HepG2 (cell line): Measurements from ENCODE around the gene ABCC10. TPM values are rescaled to one million over a fixed set of nuclear protein-coding genes. Genes with fewer than 3 reads are reported as not detected.

Experiments
- ATAC-seq: fragments of 200-7000 bp; cut with Tn5 transposase; 3 replicates; pipeline ENCODE4 v1.9.1; 2020; ENCODE audit warnings: mild to moderate bottlenecking, moderate library complexity
- BruUV-seq: library from RNA; stranded (reverse); fragments of 400-500 nt; replicated peaks from 2 replicates; lab custom pipeline; 2021; lab: Mats Ljungman, UMichigan
- CTCF ChIA-PET: fragments of 300-600 bp; formaldehyde crosslinking; extraction: SDS; loops from one replicate; lab custom pipeline; 2021; ENCODE audit warnings: low total read pairs, inconsistent platforms, low intra/inter-chr PET ratio; lab: Yijun Ruan, JAX
- POLR2A ChIA-PET: fragments of 350-600 bp; sonication (Branson Sonifier 250); formaldehyde crosslinking; loops from one replicate; lab custom pipeline; 2020; ENCODE audit warnings: antibody characterized with exemption, inconsistent platforms; lab: Yijun Ruan, JAX
- DNase-seq: peaks from one replicate; pipeline ENCODE4 v3.0.0-alpha.2; 2015; ENCODE audit warnings: low spot score
- FAIRE-seq: peaks from 3 replicates; lab custom pipeline; 2011; peaks lifted over from hg19 to GRCh38; lab: Jason Lieb, UNC
- H2AFZ ChIP-seq: one replicate; pipeline ENCODE4 v1.6.1; 2011; ENCODE audit warnings: low read length, inconsistent platforms
- H3K27ac ChIP-seq: fragments of 300-600 bp; 3 replicates; pipeline ENCODE4 v1.8.0; 2011; ENCODE audit warnings: mixed run types, mild to moderate bottlenecking, mixed read lengths, low read length, inconsistent platforms; ENCODE audit not compliant: insufficient read depth; ENCODE audit errors: extremely low read length
- H3K27me3 ChIP-seq, 2 experiments: fragments of 200-600 bp in 1 of 2; 2 replicates in 1 of 2; 3 replicates in 1 of 2; pipeline versions ENCODE4 v1.6.0 to v1.8.0; 2011; ENCODE audit warnings: low read length in 2 of 2, mild to moderate bottlenecking in 2 of 2, moderate library complexity in 2 of 2, inconsistent platforms in 1 of 2; ENCODE audit not compliant: insufficient read depth in 2 of 2, control insufficient read depth in 1 of 2
- H3K36me3 ChIP-seq, 2 experiments: fragments of 200-600 bp in 1 of 2; replicated peaks in 1 of 2; 2 replicates in 1 of 2; 3 replicates in 1 of 2; pipeline versions ENCODE4 v1.5.1 to v1.8.0; 2011; ENCODE audit warnings: low read length in 2 of 2, inconsistent platforms in 1 of 2; ENCODE audit not compliant: insufficient read depth in 2 of 2, control insufficient read depth in 1 of 2
- H3K4me1 ChIP-seq: 2 replicates; pipeline ENCODE4 v1.5.1; 2012; ENCODE audit warnings: low read length, inconsistent platforms; ENCODE audit not compliant: insufficient read depth
- H3K4me2 ChIP-seq: 2 replicates; pipeline ENCODE4 v1.6.0; 2011; ENCODE audit warnings: low read depth, low read length, inconsistent platforms
- H3K4me3 ChIP-seq, 3 experiments: fragments of 200-600 bp in 1 of 3; sonication (generic), shearing (Covaris generic) in 1 of 3; replicated peaks in 1 of 3; 2 replicates each; pipeline ENCODE4 v1.5.1; 2011 to 2016; ENCODE audit warnings: low read length in 3 of 3, inconsistent platforms in 2 of 3, low read depth in 2 of 3, mild to moderate bottlenecking in 2 of 3, control low read depth in 1 of 3, mixed read lengths in 1 of 3; ENCODE audit not compliant: insufficient read depth in 1 of 3
- H3K79me2 ChIP-seq: one replicate; pipeline ENCODE4 v1.6.1; 2011; ENCODE audit warnings: low read length, inconsistent platforms; ENCODE audit not compliant: insufficient read depth
- H3K9ac ChIP-seq: 2 replicates; pipeline ENCODE4 v1.6.0; 2011; ENCODE audit warnings: mild to moderate bottlenecking, low read depth, low read length, inconsistent platforms; ENCODE audit not compliant: insufficient read depth
- H3K9me3 ChIP-seq: 2 replicates; pipeline ENCODE4 v1.5.1; 2012; ENCODE audit warnings: mild to moderate bottlenecking, low read length
- H4K20me1 ChIP-seq: 2 replicates; pipeline ENCODE4 v1.6.0; 2011; ENCODE audit warnings: inconsistent platforms, mild to moderate bottlenecking, low read length, moderate library complexity; ENCODE audit not compliant: insufficient read depth
- AGO2 ChIP-seq: fragments of 200-400 bp; formaldehyde crosslinking; optimal IDR thresholded peaks from 2 replicates; pipeline ENCODE3; 2017; ENCODE audit warnings: mild to moderate bottlenecking, low read depth, low read length, moderate library complexity
- CAMTA2 ChIP-seq: sonication (generic); formaldehyde crosslinking; IDR thresholded peaks from 2 replicates; pipeline ENCODE4 v1.4.0; 2020; ENCODE audit warnings: mild to moderate bottlenecking, missing genetic modification reagents, borderline replicate concordance
- DMAP1 ChIP-seq: IDR thresholded peaks from 2 replicates; pipeline ENCODE4 v1.6.1; 2016
- GATAD1 ChIP-seq: IDR thresholded peaks from 2 replicates; pipeline ENCODE4 v1.6.1; 2016; ENCODE audit warnings: missing genetic modification reagents, missing compliant biosample characterization
- HOXA3 ChIP-seq: sonication (generic); formaldehyde crosslinking; IDR thresholded peaks from 2 replicates; pipeline ENCODE4 v1.5.0; 2020; ENCODE audit warnings: missing genetic modification reagents
- RBFOX2 ChIP-seq: fragments of 200-400 bp; formaldehyde crosslinking; IDR thresholded peaks from 2 replicates; pipeline ENCODE4 v1.6.1; 2017; ENCODE audit warnings: low read depth, mild to moderate bottlenecking, low read length
- SMARCE1 ChIP-seq: fragments of 450-650 bp; IDR thresholded peaks from 2 replicates; pipeline ENCODE4 v1.6.1; 2017; ENCODE audit warnings: borderline replicate concordance
- TP53 ChIP-seq: sonication (generic); formaldehyde crosslinking; conservative IDR thresholded peaks from 2 replicates; pipeline ENCODE4 v1.4.0; 2020; ENCODE audit warnings: missing genetic modification reagents
- ZNF343 ChIP-seq: sonication (generic); formaldehyde crosslinking; IDR thresholded peaks from 2 replicates; pipeline ENCODE4 v1.4.0; 2020; ENCODE audit warnings: mild to moderate bottlenecking, missing genetic modification reagents
- ZNF678 ChIP-seq: sonication (generic); formaldehyde crosslinking; IDR thresholded peaks from 2 replicates; pipeline ENCODE4 v1.4.0; 2020; ENCODE audit warnings: mild to moderate bottlenecking, missing genetic modification reagents
- ZNF768 ChIP-seq: sonication (generic); formaldehyde crosslinking; IDR thresholded peaks from 2 replicates; pipeline ENCODE4 v1.4.0; 2020; ENCODE audit warnings: missing genetic modification reagents
- ZNF883 ChIP-seq: sonication (generic); formaldehyde crosslinking; IDR thresholded peaks from 2 replicates; pipeline ENCODE4 v1.5.1; 2020; ENCODE audit warnings: mild to moderate bottlenecking, missing genetic modification reagents; ENCODE audit errors: not compliant biosample characterization
- ZNF891 ChIP-seq: sonication (generic); formaldehyde crosslinking; IDR thresholded peaks from 2 replicates; pipeline ENCODE4 v1.5.0; 2020; ENCODE audit warnings: mild to moderate bottlenecking, missing genetic modification reagents
- ZSCAN22 ChIP-seq: sonication (generic); formaldehyde crosslinking; IDR thresholded peaks from 2 replicates; pipeline ENCODE4 v1.4.0; 2020; ENCODE audit warnings: mild to moderate bottlenecking, missing genetic modification reagents
- WGBS: methylation state at CpG from one replicate; pipeline ENCODE4 v1.1.6; 2017; ENCODE audit warnings: low lambda C conversion rate; 5-methylcytosine and 5-hydroxymethylcytosine counted together
- in situ Hi-C: cut with HindIII; loops from 2 replicates; pipeline ENCODE4 v1.10.0; 2017; ENCODE audit warnings: low pct_unique_long_range_greater_than_20kb; ENCODE audit not compliant: extremely low pct_ligation_motif_present
- intact Hi-C: fragments of 100-400 bp; cut with micrococcal nuclease; formaldehyde crosslinking; loops from one replicate; pipeline ENCODE4 v1.10.0; 2022; ENCODE audit not compliant: unreplicated experiment
- polyA plus RNA-seq, 8 experiments: library from polyadenylated mRNA; depleted of rRNA in 3 of 8; stranded (reverse) in 7 of 8; unstranded in 1 of 8; fragments of >200 nt; fragmentation: Illumina TruSeq in 4 of 8; extraction: Trizol in 4 of 8; gene quantifications; 2 replicates each; pipeline versions ENCODE4 v1.2.1 to v1.2.3, GENCODE V29; 2011 to 2016; ENCODE audit warnings: low read depth in 4 of 8, missing spikeins in 1 of 8, mixed read lengths in 1 of 8; ENCODE audit not compliant: insufficient read depth in 1 of 8
- total RNA-seq, 5 experiments: library from RNA; depleted of rRNA; stranded (reverse); fragments of >200 nt; fragmentation: Illumina TruSeq; extraction: Trizol; gene quantifications; 2 replicates each; pipeline ENCODE4 v1.2.3, GENCODE V29; 2016; ENCODE audit warnings: low read depth in 1 of 5
- TF ChIP-seq, protein P1 (sequence below): sonication (generic); formaldehyde crosslinking; IDR thresholded peaks from 2 replicates; pipeline ENCODE4 v1.4.0; 2020; ENCODE audit warnings: low read depth, mild to moderate bottlenecking, missing genetic modification reagents

Gene ABCC10
- total and polyA plus RNA-seq, 2 of the 13 experiments (the other 11 are each of a cell fraction or from before 2014, with no cell fraction given) = 16.0 to 24.3 TPM

GRCh38 chr6:43432009-43432945 lies 4.9 kb downstream of the ABCC10 start:
- Histone ChIP-seq H4K20me1 (no peaks in the 10 kb centered on the region), H3K27ac (no peak overlapping the region), H3K9ac (no peak overlapping the region), H3K9me3 (no peaks in the 10 kb centered on the region), H2AFZ (no peak overlapping the region), H3K36me3 (peaks cover 0 to 11% of the 10 kb centered on the region in 2 experiments; a peak in 3 of 5 replicates), H3K4me3 (no peak overlapping the region), H3K4me2 (no peak overlapping the region), H3K4me1 (peaks cover 41% of the 10 kb centered on the region), H3K27me3 (no peaks in the 10 kb centered on the region; a peak in 1 of 5 replicates), H3K79me2 (peaks cover 14% of the 10 kb centered on the region)
- intact Hi-C loops (loop anchor here (10.0 kb wide), 1 partner anchor 63 kb away; no protein-coding TSS in a partner anchor), in situ Hi-C loops (no loop called here)
- FAIRE-seq (no peak), DNase-seq (no peak), ATAC-seq (no peak)
- CTCF ChIA-PET = no interaction called here
- POLR2A ChIA-PET = interaction anchor here (0.5 kb wide), 1 partner anchor 25 kb away, joined by 3 read pairs; no protein-coding TSS in a partner anchor
- 96% methylated on average over 12 of the region's 19 CpGs for WGBS
- no peak for TF ChIP-seq TP53 (CRISPR knock-in tag)
- 0 out of 2 replicates have a peak, but pooled peaks have one; percentile 26 for TF ChIP-seq ZNF768
- TF ChIP-seq ZNF343 (CRISPR knock-in tag) = no peak
- no peak for TF ChIP-seq GATAD1 (CRISPR knock-in tag)
- TF ChIP-seq CAMTA2 (CRISPR knock-in tag) = no peak
- TF ChIP-seq DMAP1 (CRISPR knock-in tag) = no peak
- TF ChIP-seq SMARCE1 = no peak
- TF ChIP-seq AGO2 = peak; percentile 69
- TF ChIP-seq, protein P1, sequence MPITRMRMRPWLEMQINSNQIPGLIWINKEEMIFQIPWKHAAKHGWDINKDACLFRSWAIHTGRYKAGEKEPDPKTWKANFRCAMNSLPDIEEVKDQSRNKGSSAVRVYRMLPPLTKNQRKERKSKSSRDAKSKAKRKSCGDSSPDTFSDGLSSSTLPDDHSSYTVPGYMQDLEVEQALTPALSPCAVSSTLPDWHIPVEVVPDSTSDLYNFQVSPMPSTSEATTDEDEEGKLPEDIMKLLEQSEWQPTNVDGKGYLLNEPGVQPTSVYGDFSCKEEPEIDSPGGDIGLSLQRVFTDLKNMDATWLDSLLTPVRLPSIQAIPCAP = no peak
- no peak for TF ChIP-seq ZSCAN22 (CRISPR knock-in tag)
- TF ChIP-seq ZNF678 (CRISPR knock-in tag) = no peak
- TF ChIP-seq RBFOX2 = peak; percentile 38; the same call in 1 of the 2 replicates
- TF ChIP-seq ZNF883 (CRISPR knock-in tag) = no peak
- 0 out of 2 replicates have a peak, but pooled peaks have one; percentile 13 for TF ChIP-seq ZNF891
- no peak for TF ChIP-seq HOXA3 (CRISPR knock-in tag)
- BruUV-seq = no TSS peak
